Fibroblast of skin of right biceps (primary cell): ENCODE data around the gene NDST3.
A peak's percentile ranks its signal among the peaks of the same experiment; 100 is the strongest.

Experiments used
- DNase-seq: peaks from one replicate; pipeline ENCODE4 v3.0.0-alpha.2; 2013

Gene NDST3

GRCh38 chr4:118034053-118034785, at the start of gene NDST3:
Gene NDST3 (plus strand): TSS chr4:118034486. CDS start chr4:118053911, 19,425 bp downstream.
- DNase-seq, result peak; percentile 81

GRCh38 chr4:117986321-117986720, 48.0 kb upstream of the NDST3 start:
- DNase-seq, result no peak

- DNase-seq, result no peak
Measured at GRCh38 chr4:117987464-117987863, 46.8 kb upstream of the NDST3 start.

- DNase-seq, result no peak
Measured at GRCh38 chr4:117996891-117997290, 37.4 kb upstream of the NDST3 start.

GRCh38 chr4:118004088-118004487, 30.2 kb upstream of the NDST3 start:
- DNase-seq, result no peak

- DNase-seq, result no peak
Measured at GRCh38 chr4:118005883-118006282, 28.4 kb upstream of the NDST3 start.

GRCh38 chr4:118012142-118012541, 22.1 kb upstream of the NDST3 start:
- DNase-seq, result peak; percentile 31

GRCh38 chr4:118014831-118015230, 19.5 kb upstream of the NDST3 start:
- no peak for DNase-seq

- DNase-seq, result no peak
Measured at GRCh38 chr4:118018381-118019145, 15.7 kb upstream of the NDST3 start.

GRCh38 chr4:118026806-118027205, 7.5 kb upstream of the NDST3 start:
- no peak for DNase-seq

- no peak for DNase-seq
Measured at GRCh38 chr4:118029224-118029623, 5.1 kb upstream of the NDST3 start.

- DNase-seq, result peak; percentile 25
Measured at GRCh38 chr4:118032691-118033090, 1.6 kb upstream of the NDST3 start.

- DNase-seq, result peak; percentile 68
Measured at GRCh38 chr4:118033148-118034052, 886 bp upstream of the NDST3 start.

- DNase-seq, result no peak
Measured at GRCh38 chr4:118035309-118035708, 1.0 kb downstream of the NDST3 start.

GRCh38 chr4:118036336-118036735, 2.0 kb downstream of the NDST3 start:
- DNase-seq, result no peak

GRCh38 chr4:118037955-118038354, 3.7 kb downstream of the NDST3 start:
- DNase-seq, result no peak

- no peak for DNase-seq
Measured at GRCh38 chr4:118046323-118046722, 12.0 kb downstream of the NDST3 start.

- DNase-seq, result no peak
Measured at GRCh38 chr4:118047043-118047442, 12.8 kb downstream of the NDST3 start.

GRCh38 chr4:118058955-118059354, 24.7 kb downstream of the NDST3 start:
- DNase-seq, result no peak

- DNase-seq, result no peak
Measured at GRCh38 chr4:118059397-118059796, 25.1 kb downstream of the NDST3 start.

- peak; percentile 32 for DNase-seq
Measured at GRCh38 chr4:118076958-118077766, 42.9 kb downstream of the NDST3 start.

GRCh38 chr4:118077767-118078105, 43.5 kb downstream of the NDST3 start:
- DNase-seq, result no peak
